Coronary artery (tissue), 2 donors: ENCODE data around the gene STXBP4.

Experiments
- DNase-seq: peaks from one replicate; pipeline ENCODE4 v3.0.0-alpha.2; 2017; ENCODE audit warnings: low spot score
- H3K27ac ChIP-seq, 2 donors: fragments of 200-600 bp; sonication (generic); one replicate each; pipeline ENCODE4 v1.5.1; 2016 to 2019
- H3K4me3 ChIP-seq: fragments of 200-600 bp; sonication (generic); 2 replicates; pipeline ENCODE4 v1.5.1; 2016; ENCODE audit warnings: mild to moderate bottlenecking, moderate library complexity
- TF ChIP-seq, protein P1 (sequence below): fragments of 200-600 bp; sonication (generic); IDR thresholded peaks from one replicate; pipeline ENCODE4 v1.5.1; 2019; ENCODE audit warnings: antibody characterized with exemption

Gene STXBP4

DNA sequence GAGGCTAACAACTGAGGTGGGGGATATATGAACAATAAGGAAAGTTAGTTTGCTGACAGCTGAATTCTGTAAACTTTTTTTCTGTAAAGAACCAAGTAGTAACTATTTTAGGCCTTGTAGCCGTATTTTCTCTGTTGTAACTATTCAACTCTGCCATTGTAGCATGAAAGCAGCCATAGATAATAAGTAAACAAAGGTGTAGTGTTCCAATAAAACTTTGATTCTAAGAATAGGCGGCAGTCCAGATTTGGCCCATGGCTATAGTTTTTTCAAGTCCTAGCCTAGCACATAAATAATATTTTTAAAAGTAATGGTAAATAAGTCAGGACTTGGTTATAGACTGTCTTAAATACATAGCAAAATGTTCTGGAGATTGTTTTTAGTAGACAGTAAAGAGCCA, 142.0 kb downstream of the STXBP4 start:
- TF ChIP-seq, protein P1, sequence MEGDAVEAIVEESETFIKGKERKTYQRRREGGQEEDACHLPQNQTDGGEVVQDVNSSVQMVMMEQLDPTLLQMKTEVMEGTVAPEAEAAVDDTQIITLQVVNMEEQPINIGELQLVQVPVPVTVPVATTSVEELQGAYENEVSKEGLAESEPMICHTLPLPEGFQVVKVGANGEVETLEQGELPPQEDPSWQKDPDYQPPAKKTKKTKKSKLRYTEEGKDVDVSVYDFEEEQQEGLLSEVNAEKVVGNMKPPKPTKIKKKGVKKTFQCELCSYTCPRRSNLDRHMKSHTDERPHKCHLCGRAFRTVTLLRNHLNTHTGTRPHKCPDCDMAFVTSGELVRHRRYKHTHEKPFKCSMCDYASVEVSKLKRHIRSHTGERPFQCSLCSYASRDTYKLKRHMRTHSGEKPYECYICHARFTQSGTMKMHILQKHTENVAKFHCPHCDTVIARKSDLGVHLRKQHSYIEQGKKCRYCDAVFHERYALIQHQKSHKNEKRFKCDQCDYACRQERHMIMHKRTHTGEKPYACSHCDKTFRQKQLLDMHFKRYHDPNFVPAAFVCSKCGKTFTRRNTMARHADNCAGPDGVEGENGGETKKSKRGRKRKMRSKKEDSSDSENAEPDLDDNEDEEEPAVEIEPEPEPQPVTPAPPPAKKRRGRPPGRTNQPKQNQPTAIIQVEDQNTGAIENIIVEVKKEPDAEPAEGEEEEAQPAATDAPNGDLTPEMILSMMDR, result no peak
- no peak for DNase-seq
- Histone ChIP-seq H3K27ac (no peak overlapping the region), H3K4me3 (no peak overlapping the region)

DNA sequence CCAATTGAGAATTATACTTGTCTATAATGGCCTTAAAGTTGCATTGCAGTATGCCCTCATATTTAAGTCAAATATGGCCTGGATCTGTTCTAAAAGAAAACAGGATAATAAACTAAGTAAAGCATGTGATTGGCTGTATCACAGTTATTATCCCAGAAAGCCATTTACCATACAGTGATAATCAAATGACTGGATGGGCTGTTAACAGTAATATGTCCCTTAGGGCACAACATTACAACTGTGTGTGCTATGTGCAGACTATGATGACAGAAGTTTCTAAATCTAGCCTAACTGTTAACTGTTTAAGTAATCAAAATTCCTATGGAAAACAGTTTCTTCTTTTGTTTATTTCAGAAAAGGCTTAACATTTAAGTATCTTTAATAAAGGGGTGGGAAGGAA, 145.7 kb downstream of the STXBP4 start:
- no peak for DNase-seq
- Histone ChIP-seq H3K4me3 (no peak overlapping the region), H3K27ac (no peak overlapping the region)
- TF ChIP-seq, protein P1, result no peak

DNA sequence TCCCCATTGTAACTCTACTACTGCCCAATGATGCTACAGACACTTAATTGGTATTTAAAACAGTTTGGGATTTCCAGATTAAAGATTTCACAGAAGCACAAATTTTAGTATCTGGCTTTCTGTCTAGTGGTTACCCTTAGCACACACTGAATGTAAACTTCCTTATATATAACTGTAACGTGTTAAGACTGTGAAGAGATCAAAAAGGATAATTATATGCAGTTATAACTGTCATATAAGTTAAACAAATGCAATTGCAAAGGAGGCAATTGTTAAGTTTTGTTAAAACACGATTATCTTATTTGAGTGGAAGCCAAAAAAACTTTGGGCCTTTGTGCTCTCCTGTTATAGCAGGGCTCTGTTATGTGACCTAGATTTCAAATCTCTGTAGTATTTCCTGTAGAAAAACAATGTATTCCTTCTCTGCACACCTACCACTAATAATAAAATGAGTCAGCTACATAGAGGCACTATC, 147.9 kb downstream of the STXBP4 start:
- DNase-seq, result no peak
- no peak overlapping the region for H3K4me3 ChIP-seq
- TF ChIP-seq, protein P1, result no peak
- H3K27ac ChIP-seq, result no peak overlapping the region

DNA sequence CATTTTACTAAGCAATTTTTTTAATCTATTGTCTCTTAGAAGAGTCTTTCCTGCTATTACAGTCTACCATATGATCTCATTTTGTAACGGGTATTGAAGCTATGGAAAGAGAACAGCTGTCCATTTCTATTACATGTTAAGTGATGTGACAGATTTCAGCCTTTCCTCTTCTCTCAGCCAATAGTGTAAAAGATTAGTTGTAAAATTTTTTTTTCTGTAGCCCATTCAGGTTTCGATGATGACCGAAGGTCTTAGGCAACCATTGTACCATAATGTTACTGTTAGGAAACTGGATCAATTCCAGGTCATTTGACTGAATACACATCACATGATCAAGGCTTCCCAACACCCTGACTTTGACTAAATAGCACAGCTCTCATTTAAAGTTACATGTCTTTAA, 148.6 kb downstream of the STXBP4 start:
- Histone ChIP-seq H3K27ac (no peak overlapping the region), H3K4me3 (no peak overlapping the region)
- TF ChIP-seq, protein P1, result no peak
- no peak for DNase-seq

DNA sequence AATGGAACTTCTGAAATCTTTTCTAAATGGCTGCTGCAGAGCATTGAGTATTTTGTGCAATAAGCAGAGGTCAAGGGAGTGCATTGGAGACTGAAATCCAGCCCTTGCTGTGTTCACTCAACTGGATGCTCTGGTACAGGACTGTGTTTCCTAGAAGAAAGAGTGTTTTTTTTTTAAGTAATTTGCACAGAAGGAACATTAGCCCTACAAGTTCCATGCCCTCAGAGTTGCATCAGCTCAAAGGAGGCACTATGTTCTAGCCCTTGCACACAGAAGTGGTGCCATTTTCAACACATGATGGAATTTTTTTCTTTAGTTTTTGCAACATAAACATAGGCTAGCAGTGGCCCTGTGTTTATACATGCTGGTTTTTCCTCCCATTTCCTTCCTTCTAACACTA, 152.1 kb downstream of the STXBP4 start:
- no peak for DNase-seq
- H3K27ac ChIP-seq, result no peak overlapping the region
- TF ChIP-seq, protein P1, result no peak
- no peak overlapping the region for H3K4me3 ChIP-seq

DNA sequence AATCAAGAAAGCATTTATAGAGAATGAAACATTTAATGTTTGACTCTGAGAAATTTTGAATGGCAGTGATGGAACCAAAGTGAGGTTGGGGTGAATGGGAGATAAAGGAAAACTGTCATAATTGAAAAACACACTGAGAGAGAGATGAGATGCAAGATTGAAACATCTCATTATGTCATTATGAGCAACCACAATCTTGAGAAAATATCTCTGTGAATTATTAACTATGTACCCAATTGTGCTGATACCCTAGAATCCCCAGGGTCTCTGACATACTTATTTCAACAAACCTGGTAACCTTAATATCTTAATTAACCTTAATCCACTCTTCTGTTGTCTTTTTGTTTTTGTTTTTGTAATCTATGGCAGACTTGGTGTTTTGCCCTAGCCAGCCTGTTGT, 152.7 kb downstream of the STXBP4 start:
- DNase-seq, result no peak
- H3K27ac ChIP-seq, result no peak overlapping the region
- no peak overlapping the region for H3K4me3 ChIP-seq
- TF ChIP-seq, protein P1, result no peak

DNA sequence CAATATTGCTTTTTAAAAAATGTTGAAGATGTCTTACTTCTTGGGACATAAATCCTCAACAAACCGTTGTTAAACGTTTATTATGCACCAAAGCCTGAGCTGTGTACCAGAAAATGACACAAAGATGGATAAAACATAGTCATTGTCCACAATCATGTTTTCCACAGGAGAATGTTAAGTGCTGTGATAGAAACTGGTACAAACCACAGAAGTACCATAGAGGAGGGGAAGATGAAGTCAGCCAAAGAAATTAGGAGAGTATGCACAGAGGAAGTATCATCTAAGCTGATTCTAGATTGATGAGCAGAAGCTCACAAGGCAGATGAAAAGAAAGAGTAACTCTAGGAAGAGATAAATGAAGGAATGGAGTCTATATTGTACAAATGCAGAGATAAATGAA, 153.5 kb downstream of the STXBP4 start:
- Histone ChIP-seq H3K27ac (no peak overlapping the region), H3K4me3 (no peak overlapping the region)
- DNase-seq, result no peak
- TF ChIP-seq, protein P1, result no peak
